ENCODE measurements around the gene NELFA.

Gene NELFA

DNA sequence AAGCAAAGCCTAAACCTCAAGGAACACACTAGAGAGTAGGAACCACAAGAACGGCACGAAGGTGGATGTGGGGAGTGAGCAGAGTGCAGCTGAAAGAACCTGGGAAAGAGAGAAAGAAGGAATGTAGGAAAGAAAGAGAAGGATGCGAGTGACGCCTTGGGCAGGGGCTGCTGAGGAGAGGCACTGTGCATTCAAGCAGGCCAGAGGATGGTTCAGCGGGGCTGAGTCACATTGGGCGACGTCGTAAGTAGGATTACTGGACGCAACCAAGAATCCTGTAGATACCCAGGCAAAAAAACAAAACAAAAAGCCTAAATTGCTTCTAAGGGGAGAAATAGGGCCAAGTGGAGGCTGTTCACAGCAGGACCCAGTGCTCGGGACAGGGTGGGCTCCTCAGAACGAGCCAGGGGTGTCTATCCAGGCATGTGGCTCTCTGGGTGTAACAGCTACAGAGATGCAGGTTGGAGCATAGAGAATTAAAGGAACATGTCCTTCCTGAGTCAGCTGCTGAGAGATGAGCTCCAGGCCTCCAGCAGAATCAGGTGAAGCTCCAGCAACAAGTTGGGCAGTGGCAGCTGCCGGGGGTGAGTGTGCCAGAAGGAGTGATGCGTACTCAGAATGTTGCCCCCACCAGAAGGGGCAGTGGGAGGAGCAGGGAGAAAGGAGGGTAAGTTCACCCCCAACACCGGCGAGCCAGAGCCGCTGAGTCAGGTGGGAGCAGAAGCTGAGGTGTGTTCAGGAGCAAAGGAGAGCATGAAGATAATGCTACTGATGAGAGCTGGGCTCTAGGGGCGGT lies 38.6 kb downstream of the NELFA start:
- no peak for DNase-seq (ENCODE audit: low read depth)
- no peak overlapping the region for H3K4me3 ChIP-seq (ENCODE audit: low read depth, low read length)
- TF ChIP-seq, protein P1, sequence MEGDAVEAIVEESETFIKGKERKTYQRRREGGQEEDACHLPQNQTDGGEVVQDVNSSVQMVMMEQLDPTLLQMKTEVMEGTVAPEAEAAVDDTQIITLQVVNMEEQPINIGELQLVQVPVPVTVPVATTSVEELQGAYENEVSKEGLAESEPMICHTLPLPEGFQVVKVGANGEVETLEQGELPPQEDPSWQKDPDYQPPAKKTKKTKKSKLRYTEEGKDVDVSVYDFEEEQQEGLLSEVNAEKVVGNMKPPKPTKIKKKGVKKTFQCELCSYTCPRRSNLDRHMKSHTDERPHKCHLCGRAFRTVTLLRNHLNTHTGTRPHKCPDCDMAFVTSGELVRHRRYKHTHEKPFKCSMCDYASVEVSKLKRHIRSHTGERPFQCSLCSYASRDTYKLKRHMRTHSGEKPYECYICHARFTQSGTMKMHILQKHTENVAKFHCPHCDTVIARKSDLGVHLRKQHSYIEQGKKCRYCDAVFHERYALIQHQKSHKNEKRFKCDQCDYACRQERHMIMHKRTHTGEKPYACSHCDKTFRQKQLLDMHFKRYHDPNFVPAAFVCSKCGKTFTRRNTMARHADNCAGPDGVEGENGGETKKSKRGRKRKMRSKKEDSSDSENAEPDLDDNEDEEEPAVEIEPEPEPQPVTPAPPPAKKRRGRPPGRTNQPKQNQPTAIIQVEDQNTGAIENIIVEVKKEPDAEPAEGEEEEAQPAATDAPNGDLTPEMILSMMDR (IDR thresholded peaks at IDR 0.05; ENCODE audit: insufficient read depth, low read depth, low read length, missing control alignments): no peak

DNA sequence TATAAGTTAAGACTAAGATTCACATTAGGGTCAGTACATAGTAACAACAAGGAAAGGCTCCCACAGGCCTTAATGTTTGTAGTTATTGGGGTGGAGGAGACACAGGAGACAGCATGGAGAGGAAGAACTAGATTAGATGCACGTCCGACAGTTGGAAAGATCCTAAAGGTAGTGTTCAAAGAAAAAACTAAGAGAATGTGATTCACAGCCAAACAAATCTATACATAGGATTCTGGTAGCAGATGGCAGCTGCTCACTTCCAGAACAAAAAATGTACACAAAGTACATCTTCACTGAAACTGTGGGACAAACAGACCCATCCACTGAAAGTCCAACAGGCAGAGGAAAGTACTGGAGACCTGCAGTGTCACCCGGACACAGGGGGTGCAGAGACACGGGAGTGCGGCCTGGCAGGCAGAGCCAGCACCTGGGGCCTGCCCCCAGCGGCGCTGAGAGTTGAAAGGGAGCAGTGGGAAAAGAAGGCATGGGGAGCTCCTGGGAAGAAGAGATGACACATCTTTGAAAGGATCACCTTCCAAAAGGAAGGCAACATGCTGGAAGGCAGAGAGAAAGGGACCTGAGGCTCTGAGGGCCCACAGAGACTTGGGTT lies 40.0 kb downstream of the NELFA start:
- H3K4me3 ChIP-seq (ENCODE audit: low read depth, low read length): no peak overlapping the region
- TF ChIP-seq, protein P1 (IDR thresholded peaks at IDR 0.05; ENCODE audit: insufficient read depth, low read depth, low read length, missing control alignments): no peak
- DNase-seq (ENCODE audit: low read depth): no peak

DNA sequence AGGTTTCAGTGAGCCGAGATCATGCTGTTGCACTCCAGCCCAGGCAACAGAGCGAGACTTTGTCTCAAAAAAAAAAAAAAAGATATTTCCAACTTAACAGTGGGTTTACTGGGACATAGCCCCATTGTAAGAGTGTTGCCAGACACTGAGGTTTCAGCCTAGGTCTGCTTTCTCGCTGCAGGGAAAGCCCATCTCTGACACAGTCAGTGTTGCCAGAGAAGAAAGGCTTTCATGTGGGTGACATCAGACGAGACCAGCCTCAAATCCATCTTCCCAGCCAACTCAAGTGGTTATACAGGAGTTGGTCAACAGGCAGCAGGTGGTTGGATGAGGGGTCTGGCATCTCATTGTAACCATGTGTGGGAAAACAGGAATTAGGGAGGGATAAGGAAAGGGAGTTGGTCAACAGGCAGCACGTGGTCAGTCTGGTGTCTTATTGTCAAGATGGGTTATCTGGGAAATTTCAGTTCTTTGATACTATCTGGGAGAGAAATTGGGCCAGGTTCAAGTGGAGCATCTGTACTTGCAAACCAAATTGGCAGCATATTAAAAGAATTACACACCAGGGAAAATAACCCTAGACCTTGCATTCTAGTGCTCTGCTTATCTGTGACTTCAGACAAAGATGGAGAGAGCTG lies 41.1 kb downstream of the NELFA start:
- DNase-seq (ENCODE audit: low read depth): no peak
- H3K4me3 ChIP-seq (ENCODE audit: low read depth, low read length): no peak overlapping the region
- TF ChIP-seq, protein P1 (IDR thresholded peaks at IDR 0.05; ENCODE audit: insufficient read depth, low read depth, low read length, missing control alignments): no peak

DNA sequence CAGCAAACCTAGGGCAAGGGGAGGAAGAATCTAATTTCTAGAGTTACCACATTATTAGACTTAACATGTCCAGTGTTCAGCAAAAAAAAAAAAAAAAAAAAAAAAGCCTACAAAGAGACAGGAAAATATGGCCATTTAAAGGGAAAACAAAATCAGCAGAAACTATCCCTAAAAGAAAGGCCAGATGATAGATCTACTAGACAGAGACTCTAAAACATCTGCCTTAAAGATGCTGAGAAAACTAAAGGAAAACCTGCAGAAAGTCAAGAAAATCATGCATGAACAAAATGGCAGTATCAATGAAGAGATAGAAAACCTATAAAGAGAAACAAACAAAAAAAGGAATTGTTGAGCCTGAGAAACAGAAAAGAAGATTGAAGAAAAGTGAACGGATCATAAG lies 43.8 kb downstream of the NELFA start:
- TF ChIP-seq, protein P1 (IDR thresholded peaks at IDR 0.05; ENCODE audit: insufficient read depth, low read depth, low read length, missing control alignments): no peak
- no peak for DNase-seq (ENCODE audit: low read depth)

DNA sequence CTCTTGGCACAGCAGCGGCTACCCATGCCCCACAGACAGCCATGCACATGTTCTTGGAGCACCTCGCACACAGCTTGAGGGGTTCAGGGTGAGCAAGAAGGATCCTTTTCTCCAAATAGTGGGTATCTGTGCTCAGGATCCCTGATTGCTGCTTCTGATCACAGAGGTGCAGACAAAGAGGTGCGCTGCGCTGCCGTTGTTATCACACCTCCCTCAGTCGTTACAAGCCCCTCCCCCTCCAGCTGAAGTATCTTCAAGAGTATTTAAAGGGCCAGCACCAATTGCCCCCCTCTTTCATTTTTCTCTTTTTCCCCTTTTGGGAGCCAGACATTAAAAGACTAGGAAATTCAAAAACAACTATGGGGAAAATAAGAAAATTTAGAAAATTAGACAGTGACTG lies 44.3 kb downstream of the NELFA start:
- DNase-seq (ENCODE audit: low read depth): no peak
- no peak overlapping the region for H3K4me3 ChIP-seq (ENCODE audit: low read depth, low read length)
- TF ChIP-seq, protein P1 (IDR thresholded peaks at IDR 0.05; ENCODE audit: insufficient read depth, low read depth, low read length, missing control alignments): no peak

More for the DNA sequence above, 43.8 kb downstream of the NELFA start:
- no peak overlapping the region for H3K4me3 ChIP-seq (ENCODE audit: low read depth, low read length)

DNA sequence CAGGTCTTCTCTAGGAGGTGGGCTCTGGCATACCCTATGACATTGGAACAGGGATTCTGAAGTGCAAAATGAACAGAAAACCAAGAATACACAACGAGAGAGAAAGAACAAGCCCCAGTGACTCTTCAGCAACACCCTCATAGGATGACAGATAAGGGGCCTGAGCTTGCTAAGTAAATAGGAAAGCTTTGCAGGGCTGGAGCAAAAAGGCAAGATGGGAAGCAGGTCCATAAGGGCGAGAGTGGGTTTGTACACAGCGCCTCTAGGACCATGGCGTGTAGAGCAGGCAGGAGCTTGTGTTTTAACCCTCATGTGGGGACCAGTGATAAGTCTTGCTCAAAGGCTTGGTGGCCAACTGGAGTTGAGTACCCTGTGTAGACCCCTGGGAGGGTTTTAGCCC lies 45.8 kb downstream of the NELFA start:
- H3K4me3 ChIP-seq (ENCODE audit: low read depth, low read length): no peak overlapping the region
- TF ChIP-seq, protein P1 (IDR thresholded peaks at IDR 0.05; ENCODE audit: insufficient read depth, low read depth, low read length, missing control alignments): no peak
- no peak for DNase-seq (ENCODE audit: low read depth)

All from GM12865 (cell line).